ENCODE data around the gene BCAS4.
"Not testable (repeated sequence)": the region's sequence is repeated elsewhere in the genome, so short reads cannot be mapped to it uniquely, and the experiment has no call there.

Gene BCAS4

GRCh38 chr20:50768991-50769390, 25.9 kb upstream of the BCAS4 start:
- H3K4me3 ChIP-seq (ENCODE audit: low read length); H3K4me2 ChIP-seq (ENCODE audit: low read length); H3K4me1 ChIP-seq (ENCODE audit: control insufficient read depth, low read length); H3K27ac ChIP-seq (ENCODE audit: low read depth, low read length); H3K9me2 ChIP-seq (replicated peaks; ENCODE audit: control insufficient read depth, low read length); H3K36me3 ChIP-seq (ENCODE audit: control insufficient read depth, low read length); H3K79me2 ChIP-seq (ENCODE audit: control insufficient read depth, low read length); H3K27me3 ChIP-seq (ENCODE audit: control insufficient read depth, low read length); H4K20me1 ChIP-seq (ENCODE audit: control insufficient read depth, insufficient read depth, low read depth, low read length); H3K9me3 ChIP-seq (ENCODE audit: control insufficient read depth, insufficient read depth, low read length); H3F3A ChIP-seq (ENCODE audit: control insufficient read depth, insufficient read depth): not testable (repeated sequence)

DNA sequence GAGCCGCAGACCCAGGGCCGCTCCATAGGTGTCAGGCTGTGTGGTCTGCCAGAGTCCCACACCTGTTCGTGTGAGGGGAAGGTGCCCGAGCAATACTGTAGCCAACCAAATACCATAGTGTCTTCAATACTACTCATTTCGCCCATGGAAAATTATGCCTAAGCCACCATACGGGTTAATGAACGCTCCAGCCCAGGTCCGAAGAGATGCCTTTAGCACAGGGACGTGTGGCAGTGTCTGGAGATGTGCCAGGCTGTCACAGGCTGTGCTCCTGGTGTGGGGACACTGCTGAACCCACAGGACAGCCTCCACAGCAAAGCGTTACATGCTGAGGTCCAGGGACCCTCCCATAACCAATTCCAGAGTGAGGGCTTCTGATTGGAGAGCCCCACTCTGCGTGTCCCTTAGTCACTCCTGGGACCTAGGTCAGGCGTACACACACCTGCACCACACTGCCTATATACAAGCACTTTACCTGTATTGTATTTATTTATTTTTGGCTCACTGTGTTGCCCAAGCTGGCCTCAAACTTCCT, 25.2 kb upstream of the BCAS4 start:
- H3K36me3 ChIP-seq (ENCODE audit: control insufficient read depth, low read length); H3K9me2 ChIP-seq (replicated peaks; ENCODE audit: control insufficient read depth, low read length); H3K9me3 ChIP-seq (ENCODE audit: control insufficient read depth, insufficient read depth, low read length); H3K4me2 ChIP-seq (ENCODE audit: low read length); H3K4me3 ChIP-seq (ENCODE audit: low read length); H3K27ac ChIP-seq (ENCODE audit: low read depth, low read length); H3K4me1 ChIP-seq (ENCODE audit: control insufficient read depth, low read length); H3F3A ChIP-seq (ENCODE audit: control insufficient read depth, insufficient read depth); H4K20me1 ChIP-seq (ENCODE audit: control insufficient read depth, insufficient read depth, low read depth, low read length); H3K79me2 ChIP-seq (ENCODE audit: control insufficient read depth, low read length); H3K27me3 ChIP-seq (ENCODE audit: control insufficient read depth, low read length): not testable (repeated sequence)

DNA sequence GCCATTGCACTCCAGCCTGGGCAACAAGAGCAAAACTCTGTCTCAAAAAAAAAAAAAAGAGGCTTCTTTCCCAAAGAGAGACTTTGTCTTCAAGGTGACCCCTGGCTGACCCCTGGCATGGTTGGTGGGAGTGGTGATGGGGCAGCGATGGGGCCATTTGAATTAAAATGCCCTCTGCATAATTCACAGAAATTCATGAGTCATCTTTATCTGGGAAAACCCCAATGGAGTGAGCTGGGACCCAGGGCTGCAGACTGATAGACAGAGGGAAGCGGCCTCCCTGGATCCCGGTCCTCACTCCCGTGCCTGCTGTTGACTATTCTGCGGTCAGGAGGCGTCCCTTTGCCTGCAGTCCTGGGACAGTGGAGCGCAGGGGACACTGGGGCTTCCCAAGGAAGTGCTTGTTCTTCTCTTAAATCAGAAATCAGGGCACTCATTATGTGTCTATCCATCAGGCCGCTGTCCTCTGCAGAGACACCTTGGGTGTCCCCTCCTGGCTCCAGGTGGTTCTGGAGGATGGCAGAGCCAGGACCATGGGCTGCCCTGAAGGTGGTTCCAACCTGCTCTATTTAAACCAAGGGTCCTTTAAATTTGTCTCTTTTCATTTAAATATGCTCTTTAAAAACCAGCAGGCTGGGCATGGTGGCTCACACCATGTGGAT, 23.3 kb upstream of the BCAS4 start:
- H4K20me1 ChIP-seq (ENCODE audit: control insufficient read depth, insufficient read depth, low read depth, low read length); H3K4me1 ChIP-seq (ENCODE audit: control insufficient read depth, low read length); H3K9me3 ChIP-seq (ENCODE audit: control insufficient read depth, insufficient read depth, low read length); H3K27ac ChIP-seq (ENCODE audit: low read depth, low read length); H3K27me3 ChIP-seq (ENCODE audit: control insufficient read depth, low read length); H3K4me3 ChIP-seq (ENCODE audit: low read length); H3F3A ChIP-seq (ENCODE audit: control insufficient read depth, insufficient read depth); H3K36me3 ChIP-seq (ENCODE audit: control insufficient read depth, low read length); H3K4me2 ChIP-seq (ENCODE audit: low read length); H3K79me2 ChIP-seq (ENCODE audit: control insufficient read depth, low read length); H3K9me2 ChIP-seq (replicated peaks; ENCODE audit: control insufficient read depth, low read length): not testable (repeated sequence)

DNA sequence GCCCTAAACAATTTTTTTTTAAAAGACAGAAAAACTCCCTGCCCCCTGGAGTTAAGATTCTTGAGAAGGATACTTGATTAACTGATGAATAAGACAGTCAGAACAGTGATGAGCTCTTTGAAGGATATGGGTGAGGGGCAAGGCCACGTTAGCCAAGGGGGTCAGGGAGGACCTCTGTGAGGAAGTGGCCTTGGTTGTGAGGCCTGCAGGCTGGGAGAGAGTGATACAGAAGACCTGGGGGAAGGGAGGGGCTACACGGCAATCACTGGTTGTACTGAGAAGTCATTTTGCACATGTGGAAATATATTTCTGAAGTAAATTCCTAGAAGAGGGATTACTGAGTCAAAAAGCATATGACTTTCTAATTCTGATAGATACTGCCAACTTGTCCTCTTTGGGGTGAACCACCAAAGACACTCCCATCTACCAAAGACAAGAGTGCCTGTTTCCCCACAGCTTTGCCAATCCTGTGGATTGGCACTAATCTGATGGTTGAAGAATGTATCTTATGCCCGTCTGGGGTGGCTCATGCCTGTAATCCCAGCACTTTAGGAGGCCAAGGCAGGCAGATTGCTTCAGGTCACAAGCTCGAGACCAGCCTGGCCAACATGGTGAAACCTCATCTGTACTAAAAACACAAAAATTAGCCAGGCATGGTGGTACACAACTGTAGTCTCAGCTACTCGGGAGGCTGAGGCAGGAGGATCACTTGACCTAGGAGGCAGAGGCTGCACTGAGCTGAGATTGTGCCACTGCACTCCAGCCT, 22.3 kb upstream of the BCAS4 start:
- Histone ChIP-seq H3K36me3 (ENCODE audit: control insufficient read depth, low read length) (no peaks in the 10 kb centered on the region), H3K27ac (ENCODE audit: low read depth, low read length) (no peak overlapping the region), H3F3A (ENCODE audit: control insufficient read depth, insufficient read depth) (no peaks in the 10 kb centered on the region), H3K27me3 (ENCODE audit: control insufficient read depth, low read length) (no peaks in the 10 kb centered on the region), H3K9me3 (ENCODE audit: control insufficient read depth, insufficient read depth, low read length) (no peaks in the 10 kb centered on the region), H3K9me2 (replicated peaks; ENCODE audit: control insufficient read depth, low read length) (no peaks in the 10 kb centered on the region), H3K79me2 (ENCODE audit: control insufficient read depth, low read length) (no peaks in the 10 kb centered on the region), H3K4me1 (ENCODE audit: control insufficient read depth, low read length) (no peaks in the 10 kb centered on the region), H3K4me2 (ENCODE audit: low read length) (no peak overlapping the region), H3K4me3 (ENCODE audit: low read length) (no peak overlapping the region), H4K20me1 (ENCODE audit: control insufficient read depth, insufficient read depth, low read depth, low read length) (no peaks in the 10 kb centered on the region)
- TF ChIP-seq EZH2phosphoT487 (IDR thresholded peaks at IDR 0.05; ENCODE audit: borderline replicate concordance, low read length): no peak
- TF ChIP-seq, protein P1, sequence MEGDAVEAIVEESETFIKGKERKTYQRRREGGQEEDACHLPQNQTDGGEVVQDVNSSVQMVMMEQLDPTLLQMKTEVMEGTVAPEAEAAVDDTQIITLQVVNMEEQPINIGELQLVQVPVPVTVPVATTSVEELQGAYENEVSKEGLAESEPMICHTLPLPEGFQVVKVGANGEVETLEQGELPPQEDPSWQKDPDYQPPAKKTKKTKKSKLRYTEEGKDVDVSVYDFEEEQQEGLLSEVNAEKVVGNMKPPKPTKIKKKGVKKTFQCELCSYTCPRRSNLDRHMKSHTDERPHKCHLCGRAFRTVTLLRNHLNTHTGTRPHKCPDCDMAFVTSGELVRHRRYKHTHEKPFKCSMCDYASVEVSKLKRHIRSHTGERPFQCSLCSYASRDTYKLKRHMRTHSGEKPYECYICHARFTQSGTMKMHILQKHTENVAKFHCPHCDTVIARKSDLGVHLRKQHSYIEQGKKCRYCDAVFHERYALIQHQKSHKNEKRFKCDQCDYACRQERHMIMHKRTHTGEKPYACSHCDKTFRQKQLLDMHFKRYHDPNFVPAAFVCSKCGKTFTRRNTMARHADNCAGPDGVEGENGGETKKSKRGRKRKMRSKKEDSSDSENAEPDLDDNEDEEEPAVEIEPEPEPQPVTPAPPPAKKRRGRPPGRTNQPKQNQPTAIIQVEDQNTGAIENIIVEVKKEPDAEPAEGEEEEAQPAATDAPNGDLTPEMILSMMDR (IDR thresholded peaks at IDR 0.05; ENCODE audit: low read depth, low read length, poor library complexity, severe bottlenecking): no peak

- H3K4me2 ChIP-seq (ENCODE audit: low read length): no peak overlapping the region
- no peaks in the 10 kb centered on the region for H3K4me1 ChIP-seq (ENCODE audit: control insufficient read depth, low read length)
- H3K27me3 ChIP-seq (ENCODE audit: control insufficient read depth, low read length): no peaks in the 10 kb centered on the region
- no peaks in the 10 kb centered on the region for H4K20me1 ChIP-seq (ENCODE audit: control insufficient read depth, insufficient read depth, low read depth, low read length)
- no peak overlapping the region for H3K27ac ChIP-seq (ENCODE audit: low read depth, low read length)
- TF ChIP-seq EZH2phosphoT487 (IDR thresholded peaks at IDR 0.05; ENCODE audit: borderline replicate concordance, low read length): no peak
- TF ChIP-seq, protein P1 (IDR thresholded peaks at IDR 0.05; ENCODE audit: low read depth, low read length, poor library complexity, severe bottlenecking): no peak
- no peaks in the 10 kb centered on the region for H3F3A ChIP-seq (ENCODE audit: control insufficient read depth, insufficient read depth)
- H3K79me2 ChIP-seq (ENCODE audit: control insufficient read depth, low read length): no peaks in the 10 kb centered on the region
- H3K9me2 ChIP-seq (replicated peaks; ENCODE audit: control insufficient read depth, low read length): no peaks in the 10 kb centered on the region
- H3K9me3 ChIP-seq (ENCODE audit: control insufficient read depth, insufficient read depth, low read length): no peaks in the 10 kb centered on the region
- no peak overlapping the region for H3K4me3 ChIP-seq (ENCODE audit: low read length)
- no peaks in the 10 kb centered on the region for H3K36me3 ChIP-seq (ENCODE audit: control insufficient read depth, low read length)
Observed at GRCh38 chr20:50774515-50774914, 20.3 kb upstream of the BCAS4 start.

Data from DOHH2 (cell line).